GM12873 (cell line): ENCODE data around the gene DCDC1.

ENCODE experiments used
- CTCF ChIP-seq: IDR thresholded peaks from 2 replicates; pipeline ENCODE4 v1.5.1; 2012; ENCODE audit warnings: low read depth, mild to moderate bottlenecking, moderate library complexity, low read length, control low read depth; ENCODE audit not compliant: insufficient read depth; ENCODE audit errors: missing control alignments

The DCDC1 gene

DNA sequence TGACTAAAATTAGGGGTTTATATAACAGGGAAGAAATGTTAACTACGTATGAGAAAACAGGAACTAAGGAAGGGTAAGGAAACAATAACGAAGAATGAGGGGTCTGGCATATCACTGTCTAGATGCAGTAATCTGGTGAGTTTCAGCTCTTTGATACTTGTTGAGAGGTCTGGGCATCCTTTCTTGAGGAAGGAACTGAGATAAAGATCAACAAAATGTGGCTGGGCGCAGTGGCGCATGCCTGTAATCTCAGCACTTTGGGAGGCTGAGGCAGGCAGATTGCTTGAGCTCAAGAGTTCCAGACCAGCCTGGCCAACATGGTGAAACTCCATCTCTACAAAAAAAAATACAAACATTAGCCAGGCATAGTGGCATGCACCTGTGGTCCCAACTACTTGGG, 2.7 kb downstream of the DCDC1 start:
- no peak for TF ChIP-seq CTCF

DNA sequence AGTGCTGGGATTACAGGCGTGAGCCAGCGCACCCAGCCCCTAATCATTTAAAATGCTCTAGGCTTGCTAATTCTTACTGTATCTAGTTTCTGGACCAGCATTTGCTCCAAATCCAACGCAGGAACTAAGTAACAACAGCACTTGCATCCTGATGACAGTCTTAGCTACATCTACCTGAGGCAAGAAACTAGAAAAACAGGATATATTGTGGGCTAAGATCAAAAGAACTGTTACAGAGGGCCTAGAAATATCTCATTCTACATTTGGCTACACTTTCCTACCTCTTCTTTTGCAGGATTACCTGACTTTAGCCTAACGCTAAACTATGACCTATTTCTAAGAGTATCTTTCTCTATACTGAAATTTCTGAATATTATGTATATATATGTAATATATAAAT, 7.8 kb downstream of the DCDC1 start:
- TF ChIP-seq CTCF: no peak

DNA sequence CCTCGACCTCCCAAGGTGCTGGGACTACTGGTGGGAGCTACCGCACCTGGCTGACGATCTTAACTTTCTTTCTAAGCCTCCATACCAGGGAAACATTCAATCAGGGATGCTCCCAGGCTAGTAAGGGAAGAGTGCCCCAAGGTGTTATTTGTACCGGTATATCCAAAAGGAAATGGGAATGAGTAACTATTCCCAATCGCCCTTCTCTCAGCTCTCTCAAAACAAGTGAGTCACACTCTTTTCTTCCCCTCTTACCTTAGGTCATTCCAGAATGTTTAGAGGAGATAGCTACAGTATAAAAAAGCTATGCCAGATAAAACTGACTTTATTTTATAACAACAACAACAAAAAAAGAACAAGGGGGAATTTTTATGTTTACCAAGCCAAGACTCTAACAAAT, 13.7 kb downstream of the DCDC1 start:
- TF ChIP-seq CTCF: no peak

GRCh38 chr11:31355131-31355530, 14.4 kb downstream of the DCDC1 start:
- no peak for TF ChIP-seq CTCF

GRCh38 chr11:31351168-31351567, 18.4 kb downstream of the DCDC1 start:
- TF ChIP-seq CTCF: no peak

- peak; percentile 80 for TF ChIP-seq CTCF
Observed at GRCh38 chr11:31340903-31341572, 28.5 kb downstream of the DCDC1 start.

- TF ChIP-seq CTCF: no peak
Observed at GRCh38 chr11:31337806-31338205, 31.7 kb downstream of the DCDC1 start.

DNA sequence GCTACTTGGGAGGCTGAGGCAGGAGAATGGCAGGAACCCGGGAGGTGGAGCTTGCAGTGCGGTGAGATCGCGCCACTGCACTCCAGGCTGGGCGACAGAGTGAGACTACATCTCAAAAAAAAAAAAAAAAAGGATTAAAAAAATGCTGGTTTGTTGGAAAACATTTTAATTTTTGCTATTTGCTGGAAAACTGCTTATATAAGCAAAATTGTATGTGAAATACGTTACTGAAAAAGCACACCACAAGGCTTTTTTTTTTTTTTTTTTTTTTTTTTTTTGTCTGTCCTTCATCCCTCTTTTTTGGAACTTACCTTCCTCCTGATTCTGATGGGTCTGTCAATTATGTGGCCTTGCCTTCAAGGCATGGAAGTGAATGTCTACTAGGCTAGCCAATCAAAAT, 40.8 kb downstream of the DCDC1 start:
- TF ChIP-seq CTCF: no peak
